CD4-positive, alpha-beta T cell treated with Interleukin-10 for 1 hour (primary cell): ENCODE measurements around the gene OOSP2.

Experiments used
- DNase-seq: peaks from one replicate; pipeline ENCODE4 v3.0.0-alpha.2; 2020

OOSP2 gene

GRCh38 chr11:60084631-60085273 is 44.5 kb downstream of the OOSP2 start:
- no peak for DNase-seq

GRCh38 chr11:60085909-60086308 is 45.7 kb downstream of the OOSP2 start:
- no peak for DNase-seq

- DNase-seq, result no peak
Observed at GRCh38 chr11:60087239-60087638, 47.0 kb downstream of the OOSP2 start.

DNA sequence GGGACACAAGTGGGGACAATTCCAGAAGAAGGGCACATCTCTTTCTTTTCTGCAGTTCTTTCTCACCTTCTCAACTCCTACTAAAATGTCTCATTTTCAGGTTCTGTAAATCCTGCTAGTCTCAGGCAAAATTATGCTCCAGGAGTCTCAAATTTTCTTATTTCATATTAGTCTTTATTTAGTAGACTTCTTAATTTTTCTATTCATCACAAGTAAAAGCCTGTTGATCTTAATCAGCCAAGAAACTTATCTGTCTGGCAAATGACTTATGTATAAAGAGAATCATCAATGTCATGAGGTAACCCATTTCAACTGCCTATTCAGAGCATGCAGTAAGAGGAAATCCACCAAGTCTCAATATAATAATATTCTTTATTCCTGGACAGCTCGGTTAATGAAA is 48.2 kb downstream of the OOSP2 start, which contains the start of gene MS4A2:
Gene MS4A2, plus strand, starts transcription at position 301 of the 400 bp plus-strand sequence. CDS start 102 bp downstream, outside the sequence.
- no peak for DNase-seq

DNA sequence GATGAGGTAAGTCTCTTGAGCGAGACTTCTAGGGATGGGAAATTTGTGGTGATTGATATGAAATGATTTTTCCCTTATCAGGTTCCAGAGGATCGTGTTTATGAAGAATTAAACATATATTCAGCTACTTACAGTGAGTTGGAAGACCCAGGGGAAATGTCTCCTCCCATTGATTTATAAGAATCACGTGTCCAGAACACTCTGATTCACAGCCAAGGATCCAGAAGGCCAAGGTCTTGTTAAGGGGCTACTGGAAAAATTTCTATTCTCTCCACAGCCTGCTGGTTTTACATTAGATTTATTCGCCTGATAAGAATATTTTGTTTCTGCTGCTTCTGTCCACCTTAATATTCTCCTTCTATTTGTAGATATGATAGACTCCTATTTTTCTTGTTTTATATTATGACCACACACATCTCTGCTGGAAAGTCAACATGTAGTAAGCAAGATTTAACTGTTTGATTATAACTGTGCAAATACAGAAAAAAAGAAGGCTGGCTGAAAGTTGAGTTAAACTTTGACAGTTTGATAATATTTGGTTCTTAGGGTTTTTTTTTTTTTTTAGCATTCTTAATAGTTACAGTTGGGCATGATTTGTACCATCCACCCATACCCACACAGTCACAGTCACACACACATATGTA is 55.4 kb downstream of the OOSP2 start:
- no peak for DNase-seq

DNA sequence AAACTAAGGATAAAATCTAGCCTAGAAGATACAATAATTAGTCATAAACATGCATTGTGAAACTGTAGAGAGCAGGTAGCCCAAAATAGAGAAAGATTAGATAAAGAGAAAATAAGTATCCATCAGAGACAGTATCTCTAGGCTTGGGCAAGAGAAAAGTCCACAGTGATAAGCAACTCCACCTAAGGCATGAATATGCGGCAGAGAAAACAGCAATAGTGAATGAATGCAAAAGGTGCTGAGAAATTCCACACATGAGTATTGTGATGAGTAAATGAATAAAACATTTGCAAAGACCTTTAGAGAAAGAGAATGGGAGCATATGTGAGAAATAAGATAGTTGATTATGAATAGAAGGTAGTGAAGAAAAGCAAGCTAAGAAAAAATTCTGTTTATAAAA is 57.0 kb downstream of the OOSP2 start:
- no peak for DNase-seq
